WERI-Rb-1 (cell line): ENCODE data around the gene SERAC1.

Source experiments
- DNase-seq: peaks from one replicate; pipeline ENCODE4 v3.0.0-alpha.2; 2020
- H3K27ac ChIP-seq: fragments of 250-450 bp; sonication (Bioruptor Pico); 2 replicates; pipeline ENCODE4 v1.5.1; 2020; ENCODE audit warnings: mild to moderate bottlenecking, moderate library complexity
- H3K27me3 ChIP-seq: fragments of 250-450 bp; sonication (Bioruptor Pico); 2 replicates; pipeline ENCODE4 v1.5.1; 2021; ENCODE audit warnings: mild to moderate bottlenecking, low read depth, moderate library complexity; ENCODE audit not compliant: insufficient read depth, severe bottlenecking
- H3K36me3 ChIP-seq: fragments of 250-450 bp; sonication (Bioruptor Pico); 2 replicates; pipeline ENCODE4 v1.5.1; 2020; ENCODE audit warnings: mild to moderate bottlenecking, moderate library complexity
- H3K4me3 ChIP-seq: 2 replicates; pipeline ENCODE4 v1.5.1; 2011; ENCODE audit warnings: low read depth, mild to moderate bottlenecking, control low read depth, low read length
- H3K9me3 ChIP-seq: fragments of 250-450 bp; sonication (Bioruptor Pico); 2 replicates; pipeline ENCODE4 v1.5.1; 2021; ENCODE audit warnings: mild to moderate bottlenecking, moderate library complexity; ENCODE audit not compliant: severe bottlenecking
- TF ChIP-seq, protein P1 (sequence below): IDR thresholded peaks from 2 replicates; pipeline ENCODE4 v1.5.1; 2011; ENCODE audit warnings: low read depth, mild to moderate bottlenecking, control low read depth, inconsistent platforms, low read length

Gene SERAC1

DNA sequence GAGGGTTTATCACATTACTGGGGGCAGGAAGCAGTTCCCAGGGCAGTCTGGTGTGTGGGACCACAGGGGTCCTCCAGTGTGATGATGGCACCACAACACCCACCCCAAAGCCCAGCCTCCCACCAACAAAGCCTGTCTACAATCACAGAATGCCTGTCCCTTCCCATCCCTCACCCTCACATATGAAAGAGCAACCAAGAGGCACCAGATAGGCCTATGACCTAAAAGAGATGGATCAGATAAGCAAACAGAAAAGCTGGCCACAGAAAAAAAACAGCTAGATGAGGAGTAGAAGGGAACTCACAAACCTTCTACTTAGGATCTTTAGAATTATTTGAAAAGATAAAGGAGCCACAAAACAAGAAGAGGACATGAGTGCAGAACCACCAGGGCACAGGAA, 54.3 kb downstream of the SERAC1 start:
- Histone ChIP-seq H3K27ac (no peak overlapping the region), H3K36me3 (peaks cover 24% of the 10 kb centered on the region), H3K4me3 (no peak overlapping the region), H3K9me3 (no peaks in the 10 kb centered on the region), H3K27me3 (no peaks in the 10 kb centered on the region)
- DNase-seq, result no peak
- TF ChIP-seq, protein P1, sequence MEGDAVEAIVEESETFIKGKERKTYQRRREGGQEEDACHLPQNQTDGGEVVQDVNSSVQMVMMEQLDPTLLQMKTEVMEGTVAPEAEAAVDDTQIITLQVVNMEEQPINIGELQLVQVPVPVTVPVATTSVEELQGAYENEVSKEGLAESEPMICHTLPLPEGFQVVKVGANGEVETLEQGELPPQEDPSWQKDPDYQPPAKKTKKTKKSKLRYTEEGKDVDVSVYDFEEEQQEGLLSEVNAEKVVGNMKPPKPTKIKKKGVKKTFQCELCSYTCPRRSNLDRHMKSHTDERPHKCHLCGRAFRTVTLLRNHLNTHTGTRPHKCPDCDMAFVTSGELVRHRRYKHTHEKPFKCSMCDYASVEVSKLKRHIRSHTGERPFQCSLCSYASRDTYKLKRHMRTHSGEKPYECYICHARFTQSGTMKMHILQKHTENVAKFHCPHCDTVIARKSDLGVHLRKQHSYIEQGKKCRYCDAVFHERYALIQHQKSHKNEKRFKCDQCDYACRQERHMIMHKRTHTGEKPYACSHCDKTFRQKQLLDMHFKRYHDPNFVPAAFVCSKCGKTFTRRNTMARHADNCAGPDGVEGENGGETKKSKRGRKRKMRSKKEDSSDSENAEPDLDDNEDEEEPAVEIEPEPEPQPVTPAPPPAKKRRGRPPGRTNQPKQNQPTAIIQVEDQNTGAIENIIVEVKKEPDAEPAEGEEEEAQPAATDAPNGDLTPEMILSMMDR, result no peak

DNA sequence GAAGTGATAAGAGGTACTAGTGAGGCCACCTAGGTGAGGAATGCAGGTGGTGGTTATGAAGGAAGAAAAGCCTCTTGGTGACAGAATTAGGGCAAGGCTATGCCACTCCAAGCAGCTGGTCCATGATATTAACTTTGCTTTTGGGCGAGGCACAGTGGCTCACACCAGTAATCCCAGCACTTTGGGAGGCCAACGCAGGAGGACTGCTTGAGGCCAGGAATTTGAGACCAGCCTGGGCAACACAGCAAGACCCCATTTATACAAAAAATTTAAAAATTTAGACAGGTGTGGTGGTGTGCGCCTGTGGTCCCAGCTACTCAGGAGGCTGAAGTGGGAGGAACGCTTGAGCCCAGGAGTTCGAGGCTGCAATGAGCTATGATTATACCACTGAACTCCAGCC, 56.1 kb downstream of the SERAC1 start:
- H3K9me3 ChIP-seq, result no peaks in the 10 kb centered on the region
- no peak overlapping the region for H3K27ac ChIP-seq
- peaks cover 24% of the 10 kb centered on the region for H3K36me3 ChIP-seq
- DNase-seq, result no peak
- H3K27me3 ChIP-seq, result no peaks in the 10 kb centered on the region
- TF ChIP-seq, protein P1, result no peak
- no peak overlapping the region for H3K4me3 ChIP-seq

DNA sequence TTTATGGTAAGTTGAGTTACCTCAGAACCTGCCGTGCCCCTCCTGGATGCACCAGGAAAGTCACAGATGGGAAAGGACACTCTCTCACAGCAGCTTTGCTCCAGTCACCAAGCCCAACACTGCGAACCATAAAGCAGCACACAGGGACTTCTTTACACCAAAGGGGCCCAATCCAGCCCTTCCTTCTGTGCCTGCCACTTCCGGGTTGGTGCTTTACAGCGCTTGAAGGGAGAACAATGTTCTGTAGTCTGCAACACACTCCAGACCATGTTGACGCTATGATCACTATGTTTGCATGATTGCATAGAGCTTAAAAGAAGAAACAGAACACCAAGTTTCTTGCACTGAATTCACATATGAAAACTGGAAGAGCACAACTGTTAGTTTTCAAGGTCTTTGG, 57.1 kb downstream of the SERAC1 start:
- TF ChIP-seq, protein P1, result no peak
- Histone ChIP-seq H3K36me3 (peaks cover 24% of the 10 kb centered on the region), H3K9me3 (no peaks in the 10 kb centered on the region), H3K27me3 (no peaks in the 10 kb centered on the region), H3K27ac (no peak overlapping the region), H3K4me3 (no peak overlapping the region)
- no peak for DNase-seq

DNA sequence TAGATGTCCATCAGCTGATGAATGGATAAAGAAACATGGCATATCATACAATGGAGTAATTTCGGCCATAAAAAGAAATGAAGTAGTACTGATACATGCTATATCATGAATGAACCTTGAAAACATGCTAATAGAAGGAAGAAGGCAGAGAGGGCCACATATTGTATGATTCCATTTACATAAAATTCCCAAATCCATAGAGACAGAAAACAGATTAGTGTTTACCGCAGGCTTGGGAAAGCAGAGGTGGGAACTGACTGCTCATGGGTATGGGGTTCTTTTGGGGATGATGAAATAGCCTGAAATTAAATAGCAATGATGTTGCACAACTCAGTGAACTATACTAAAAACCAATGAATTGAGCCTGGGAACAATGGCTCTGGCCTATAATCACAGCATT, 58.3 kb downstream of the SERAC1 start:
- H3K9me3 ChIP-seq, result no peaks in the 10 kb centered on the region
- TF ChIP-seq, protein P1, result no peak

DNA sequence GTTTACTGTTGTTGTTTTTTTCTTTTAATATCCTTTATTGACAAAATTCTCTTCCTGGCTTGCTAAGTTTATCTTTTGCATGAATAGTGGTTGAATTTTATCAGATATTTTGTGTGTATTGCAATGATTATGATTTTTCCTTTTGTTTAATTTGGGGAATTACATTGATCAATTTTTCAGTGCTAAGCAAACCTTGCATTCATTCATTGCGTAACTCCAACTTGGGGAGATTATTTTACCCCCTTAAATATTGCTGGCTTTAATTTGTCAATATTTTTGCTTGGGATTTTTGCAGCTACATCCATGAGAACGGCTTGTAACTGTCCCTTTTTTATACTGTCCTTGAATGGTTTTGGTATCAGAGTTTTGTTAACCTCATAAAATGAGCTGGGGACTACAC, 63.4 kb downstream of the SERAC1 start:
- TF ChIP-seq, protein P1, result no peak
- no peak for DNase-seq
- Histone ChIP-seq H3K4me3 (no peak overlapping the region), H3K27me3 (no peaks in the 10 kb centered on the region), H3K9me3 (no peaks in the 10 kb centered on the region), H3K27ac (no peak overlapping the region), H3K36me3 (peaks cover 4% of the 10 kb centered on the region; the same call in 1 of the 2 replicates)

More for the DNA sequence above, 58.3 kb downstream of the SERAC1 start:
- no peaks in the 10 kb centered on the region for H3K27me3 ChIP-seq
- no peak for DNase-seq
- peaks cover 19% of the 10 kb centered on the region for H3K36me3 ChIP-seq
- H3K4me3 ChIP-seq, result no peak overlapping the region
- H3K27ac ChIP-seq, result no peak overlapping the region

DNA sequence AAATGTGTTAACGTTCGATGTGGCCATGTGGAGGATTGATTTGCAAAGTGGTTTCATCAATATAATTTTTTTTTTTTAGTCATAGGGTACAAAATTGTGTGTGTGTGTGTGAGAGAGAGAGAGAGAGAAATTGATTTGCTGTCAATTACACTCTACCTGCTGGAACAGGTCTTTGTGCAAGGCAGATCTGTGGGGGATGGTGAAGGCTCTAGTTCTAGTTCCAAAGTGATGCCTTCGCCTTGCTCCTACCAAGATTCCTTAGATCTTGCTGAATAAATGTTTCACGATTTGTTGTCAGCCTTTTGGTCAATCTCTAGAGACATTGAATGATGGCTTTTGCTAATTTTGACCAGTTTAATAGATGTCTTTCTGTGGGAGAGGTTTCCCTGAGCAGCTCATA, 64.8 kb downstream of the SERAC1 start:
- Histone ChIP-seq H3K4me3 (no peak overlapping the region), H3K36me3 (no peaks in the 10 kb centered on the region), H3K27ac (no peak overlapping the region), H3K27me3 (no peaks in the 10 kb centered on the region), H3K9me3 (no peaks in the 10 kb centered on the region)
- TF ChIP-seq, protein P1, result no peak
- DNase-seq, result no peak
